ENCODE results near the gene ITGA3. TPM values are rescaled to one million over a fixed set of nuclear protein-coding genes. Genes with fewer than 3 reads are reported as not detected.

ITGA3 gene
- polyA plus RNA-seq, 1 experiment: 39.9 TPM

DNA sequence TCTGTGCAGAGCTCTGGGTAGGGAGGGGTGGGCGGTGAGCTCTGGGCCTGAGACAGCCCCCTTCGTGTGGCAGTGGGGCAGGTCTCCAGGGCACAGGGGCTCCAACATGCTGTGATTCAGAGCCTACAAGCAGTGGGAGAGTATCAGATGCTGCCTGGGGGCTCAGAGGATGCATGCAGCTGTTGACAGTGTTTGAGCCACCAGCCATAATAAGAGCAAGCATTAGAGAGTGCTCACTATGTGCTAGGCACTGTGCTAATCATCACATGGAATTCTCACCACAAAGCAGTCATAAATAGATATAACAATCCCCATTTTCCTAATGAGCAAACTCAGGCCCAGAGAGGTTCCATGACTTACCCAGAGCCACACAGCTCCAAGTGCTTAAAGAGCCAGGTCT is 47.3 kb downstream of the ITGA3 start:
- CTCF ChIA-PET: interaction anchor here (1.5 to 1.8 kb wide), 2 partner anchors 9 to 11 kb away, joined by 5 to 17 read pairs; no protein-coding TSS in a partner anchor
- POLR2A ChIA-PET: interaction anchor here (0.5 kb wide), 1 partner anchor 88 kb away, joined by 3 read pairs; no protein-coding TSS in a partner anchor
- DNase-seq (ENCODE audit: low read depth, low spot score): no peak

DNA sequence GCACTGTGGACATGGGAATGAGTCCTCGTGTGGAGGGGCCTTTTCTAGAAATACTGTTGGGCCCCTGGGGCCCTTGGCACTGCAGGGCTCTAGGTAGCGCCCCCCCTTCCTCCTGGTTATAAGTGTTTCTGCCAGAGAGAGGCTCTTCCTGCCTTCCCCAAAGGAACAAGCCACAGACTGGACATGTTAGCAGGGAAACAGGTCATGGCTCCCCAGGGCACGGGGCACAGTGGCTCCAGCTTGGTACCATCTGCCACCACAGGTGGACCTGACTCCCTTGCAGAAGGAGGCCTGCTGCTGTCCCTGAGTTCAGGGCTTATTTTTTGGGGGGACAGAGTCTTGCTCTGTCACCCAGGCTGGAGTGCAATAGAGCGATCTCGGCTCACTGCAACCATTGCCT is 48.0 kb downstream of the ITGA3 start:
- Histone ChIP-seq H3K4me3 (ENCODE audit: low read depth, low read length) (no peak overlapping the region), H3K27me3 (ENCODE audit: control insufficient read depth, insufficient read depth, low read length) (no peaks in the 10 kb centered on the region), H3K27ac (ENCODE audit: low read depth, low read length) (no peak overlapping the region), H3K9me3 (ENCODE audit: control insufficient read depth, insufficient read depth, low read length) (no peaks in the 10 kb centered on the region)
- POLR2A ChIA-PET: no interaction called here
- TF ChIP-seq, protein P1, sequence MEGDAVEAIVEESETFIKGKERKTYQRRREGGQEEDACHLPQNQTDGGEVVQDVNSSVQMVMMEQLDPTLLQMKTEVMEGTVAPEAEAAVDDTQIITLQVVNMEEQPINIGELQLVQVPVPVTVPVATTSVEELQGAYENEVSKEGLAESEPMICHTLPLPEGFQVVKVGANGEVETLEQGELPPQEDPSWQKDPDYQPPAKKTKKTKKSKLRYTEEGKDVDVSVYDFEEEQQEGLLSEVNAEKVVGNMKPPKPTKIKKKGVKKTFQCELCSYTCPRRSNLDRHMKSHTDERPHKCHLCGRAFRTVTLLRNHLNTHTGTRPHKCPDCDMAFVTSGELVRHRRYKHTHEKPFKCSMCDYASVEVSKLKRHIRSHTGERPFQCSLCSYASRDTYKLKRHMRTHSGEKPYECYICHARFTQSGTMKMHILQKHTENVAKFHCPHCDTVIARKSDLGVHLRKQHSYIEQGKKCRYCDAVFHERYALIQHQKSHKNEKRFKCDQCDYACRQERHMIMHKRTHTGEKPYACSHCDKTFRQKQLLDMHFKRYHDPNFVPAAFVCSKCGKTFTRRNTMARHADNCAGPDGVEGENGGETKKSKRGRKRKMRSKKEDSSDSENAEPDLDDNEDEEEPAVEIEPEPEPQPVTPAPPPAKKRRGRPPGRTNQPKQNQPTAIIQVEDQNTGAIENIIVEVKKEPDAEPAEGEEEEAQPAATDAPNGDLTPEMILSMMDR (IDR thresholded peaks at IDR 0.05; ENCODE audit: low read depth, low read length): no peak
- no peak for DNase-seq (ENCODE audit: low read depth, low spot score)
- CTCF ChIA-PET: interaction anchor here (0.8 to 2.1 kb wide), 5 partner anchors 10 to 17 kb away, joined by 3 to 17 read pairs (median 4); no protein-coding TSS in a partner anchor

More for the DNA sequence above, 47.3 kb downstream of the ITGA3 start:
- Histone ChIP-seq H3K9me3 (ENCODE audit: control insufficient read depth, insufficient read depth, low read length) (no peaks in the 10 kb centered on the region), H3K27ac (ENCODE audit: low read depth, low read length) (no peak overlapping the region), H3K27me3 (ENCODE audit: control insufficient read depth, insufficient read depth, low read length) (no peaks in the 10 kb centered on the region), H3K4me3 (ENCODE audit: low read depth, low read length) (no peak overlapping the region)
- TF ChIP-seq, protein P1 (IDR thresholded peaks at IDR 0.05; ENCODE audit: low read depth, low read length): no peak

DNA sequence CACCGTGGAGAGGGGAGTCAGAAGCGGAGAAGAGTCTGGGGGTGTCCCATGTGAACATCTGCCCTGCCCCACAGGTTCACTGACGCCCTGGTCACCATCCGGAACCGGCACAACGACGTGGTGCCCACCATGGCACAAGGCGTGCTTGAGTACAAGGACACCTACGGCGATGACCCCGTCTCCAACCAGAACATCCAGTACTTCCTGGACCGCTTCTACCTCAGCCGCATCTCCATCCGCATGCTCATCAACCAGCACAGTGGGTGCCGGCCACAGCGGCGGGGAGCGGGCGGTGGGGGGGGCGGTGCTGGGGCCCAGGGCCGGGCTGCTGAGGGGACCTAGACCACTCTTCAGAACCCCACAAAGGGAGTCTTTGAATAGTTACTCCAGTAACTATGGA is 49.9 kb downstream of the ITGA3 start:
- CTCF ChIA-PET: interaction anchor here (2.1 kb wide), 1 partner anchor 12 kb away, joined by 15 read pairs; no protein-coding TSS in a partner anchor

DNA sequence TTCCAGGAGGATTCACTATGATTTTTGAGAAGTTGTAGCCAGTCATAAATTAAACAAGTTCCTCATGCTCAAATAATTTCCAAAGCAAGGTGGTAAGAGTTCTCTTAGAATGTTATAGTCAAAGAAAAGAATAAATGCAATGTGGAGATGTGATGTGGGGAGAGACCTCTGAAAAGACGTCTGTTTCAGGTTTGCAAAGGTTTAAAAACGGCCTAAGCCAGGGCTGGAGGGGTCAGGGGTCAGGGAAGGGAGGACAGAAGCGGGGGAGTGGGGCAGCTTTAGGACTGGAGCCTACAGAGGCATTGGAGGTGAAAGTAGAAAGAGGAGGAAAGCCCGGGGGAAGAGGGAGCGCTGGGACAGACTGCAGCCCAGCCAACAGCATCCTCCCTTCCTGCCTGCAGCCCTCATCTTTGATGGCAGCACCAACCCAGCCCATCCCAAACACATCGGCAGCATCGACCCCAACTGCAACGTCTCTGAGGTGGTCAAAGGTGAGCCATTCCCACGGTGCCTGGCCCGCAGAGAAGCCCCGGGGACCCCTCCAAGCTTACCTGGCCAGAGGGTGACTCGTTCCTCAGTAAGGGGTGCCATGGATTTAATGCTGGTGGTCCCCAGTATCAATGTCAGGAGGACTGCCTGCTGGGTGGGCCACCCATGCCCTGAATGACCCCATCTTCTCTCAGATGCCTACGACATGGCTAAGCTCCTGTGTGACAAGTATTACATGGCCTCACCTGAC is 50.7 kb downstream of the ITGA3 start:
- no peak overlapping the region for H3K27ac ChIP-seq (ENCODE audit: low read depth, low read length)
- no peaks in the 10 kb centered on the region for H3K9me3 ChIP-seq (ENCODE audit: control insufficient read depth, insufficient read depth, low read length)
- no peak for DNase-seq (ENCODE audit: low read depth, low spot score)
- ChIA-PET CTCF (no interaction called here), POLR2A (interaction anchor here (0.9 kb wide), 1 partner anchor 27 kb away, joined by 4 read pairs; no protein-coding TSS in a partner anchor)
- TF ChIP-seq, protein P1 (IDR thresholded peaks at IDR 0.05; ENCODE audit: low read depth, low read length): no peak
- no peak overlapping the region for H3K4me3 ChIP-seq (ENCODE audit: low read depth, low read length)
- no peaks in the 10 kb centered on the region for H3K27me3 ChIP-seq (ENCODE audit: control insufficient read depth, insufficient read depth, low read length)

More for the DNA sequence above, 49.9 kb downstream of the ITGA3 start:
- H3K4me3 ChIP-seq (ENCODE audit: low read depth, low read length): no peak overlapping the region
- H3K27me3 ChIP-seq (ENCODE audit: control insufficient read depth, insufficient read depth, low read length): no peaks in the 10 kb centered on the region
- H3K9me3 ChIP-seq (ENCODE audit: control insufficient read depth, insufficient read depth, low read length): no peaks in the 10 kb centered on the region
- DNase-seq (ENCODE audit: low read depth, low spot score): no peak
- H3K27ac ChIP-seq (ENCODE audit: low read depth, low read length): no peak overlapping the region
- TF ChIP-seq, protein P1 (IDR thresholded peaks at IDR 0.05; ENCODE audit: low read depth, low read length): no peak
- POLR2A ChIA-PET: no interaction called here
